Right lobe of liver (tissue), 6 donors: ENCODE measurements around the gene ARHGEF10L. TPM values are rescaled to one million over a fixed set of nuclear protein-coding genes. Genes with fewer than 3 reads are reported as not detected.

Source experiments
- ATAC-seq, 4 donors: fragments of 200-7000 bp; cut with Tn5 transposase; one replicate each; pipeline ENCODE4 v1.9.1; 2020; ENCODE audit warnings: mild to moderate bottlenecking in 4 of 4, moderate library complexity in 4 of 4
- DNase-seq, 3 donors: peaks; one replicate each; pipeline ENCODE4 v3.0.0-alpha.2; 2020
- H3K27ac ChIP-seq, 3 donors: fragments of 200-600 bp; one replicate each; pipeline ENCODE4 v1.8.0; 2022
- H3K27me3 ChIP-seq, 2 donors: fragments of 200-600 bp; one replicate each; pipeline ENCODE4 v1.8.0; 2022
- H3K36me3 ChIP-seq, 4 donors: fragments of 200-600 bp; sonication (generic) in 1 of 4; one replicate each; pipeline versions ENCODE4 v1.5.1 to v1.8.0; 2017 to 2022; ENCODE audit warnings: control low read depth in 1 of 4
- H3K4me1 ChIP-seq, 4 donors: fragments of 200-600 bp; sonication (generic) in 1 of 4; one replicate each; pipeline versions ENCODE4 v1.5.1 to v1.8.0; 2017 to 2022; ENCODE audit warnings: control low read depth in 1 of 4
- H3K4me3 ChIP-seq, 3 donors: fragments of 200-600 bp; one replicate each; pipeline ENCODE4 v1.8.0; 2022
- H3K9me3 ChIP-seq, 4 donors: fragments of 200-600 bp; sonication (generic) in 1 of 4; one replicate each; pipeline versions ENCODE4 v1.5.1 to v1.8.0; 2017 to 2022; ENCODE audit warnings: control low read depth in 1 of 4
- POLR2A ChIP-seq: fragments of 450-650 bp; IDR thresholded peaks from one replicate; pipeline ENCODE4 v1.6.1; 2017; ENCODE audit warnings: antibody characterized with exemption, mild to moderate bottlenecking
- WGBS: methylation state at CpG from one replicate; pipeline ENCODE4 v1.1.6; 2018; ENCODE audit warnings: low coverage, low lambda C conversion rate; ENCODE audit not compliant: insufficient coverage; ENCODE audit errors: missing lambda C conversion rate; 5-methylcytosine and 5-hydroxymethylcytosine counted together
- intact Hi-C, 2 donors: fragments of 100-400 bp; cut with DNase I; formaldehyde crosslinking; loops; one replicate each; pipeline versions ENCODE4 v1.11.2 to v1.14.1; 2022
- total RNA-seq, 6 experiments: library from RNA; depleted of rRNA in 2 of 6; stranded (reverse); fragments of >200 nt in 2 of 6; fragmentation: NEBNext Ultra II Directional in 3 of 6; extraction: Animal tissue kit (Norgen Biotek cat#: 25700) in 3 of 6; gene quantifications; one replicate each; pipeline versions ENCODE4 v1.1.0 to v1.2.4, GENCODE V29; 2016 to 2023
- TF ChIP-seq, protein P1 (sequence below), 4 donors: fragments of 200-600 bp in 3 of 4; fragments of 450-650 bp in 1 of 4; IDR thresholded peaks; one replicate each; pipeline versions ENCODE4 v1.5.1 to v1.8.0; 2016 to 2022; ENCODE audit warnings: antibody characterized with exemption in 4 of 4, mild to moderate bottlenecking in 2 of 4
- donor health status: DM: no; HTN: yes; CAD: no.
- donor health status: DM: no; HTN: no; CAD: no.
- donor health status: DM: no; HTN: no; CAD: no.
- donor health status: DM: no; HTN: yes; CAD: no.
- donor health status: DM: no; HTN: yes; CAD: no.

ARHGEF10L gene
- total RNA-seq, 6 experiments from 2014 or later, result 59.7 to 124 (median 87.4) TPM

DNA sequence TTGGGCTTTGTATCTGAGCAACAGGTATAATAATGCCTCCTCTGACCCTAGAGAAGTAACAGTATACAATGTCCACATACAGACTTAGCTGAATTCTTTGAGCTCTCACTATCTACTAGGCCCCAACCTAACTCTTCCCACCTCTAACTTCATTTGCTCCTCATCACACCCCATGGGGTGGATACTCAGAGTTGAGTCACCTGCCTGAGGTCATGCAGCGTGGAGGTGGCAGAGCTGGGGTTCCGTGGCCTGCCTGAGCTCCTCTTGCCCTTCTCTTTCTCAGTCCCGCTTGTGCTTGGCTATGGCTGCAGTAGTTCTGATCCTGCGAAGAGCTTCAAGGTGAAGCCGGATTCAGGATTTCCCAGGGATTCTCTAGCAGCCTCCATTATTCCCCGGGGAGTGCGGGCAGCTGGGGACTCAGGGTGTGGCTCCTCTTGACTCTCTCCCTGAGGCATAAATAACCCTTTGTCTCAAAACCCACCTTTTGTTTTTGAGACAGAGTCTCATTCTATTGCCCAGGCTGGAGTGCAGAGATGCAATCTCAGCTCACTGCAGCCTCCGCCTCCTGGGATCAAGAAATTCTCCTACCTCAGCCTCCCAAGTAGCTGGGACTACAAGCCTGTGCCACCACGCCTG is 185.7 kb downstream of the ARHGEF10L start:
- Histone ChIP-seq H3K4me3 (no peak overlapping the region), H3K4me1 (no peaks in the 10 kb centered on the region), H3K36me3 (no peaks in the 10 kb centered on the region), H3K27me3 (no peaks in the 10 kb centered on the region), H3K9me3 (no peaks in the 10 kb centered on the region), H3K27ac (no peak overlapping the region)
- DNase-seq (no peak), ATAC-seq (no peak)
- intact Hi-C loops, result no loop called here
- TF ChIP-seq, protein P1, sequence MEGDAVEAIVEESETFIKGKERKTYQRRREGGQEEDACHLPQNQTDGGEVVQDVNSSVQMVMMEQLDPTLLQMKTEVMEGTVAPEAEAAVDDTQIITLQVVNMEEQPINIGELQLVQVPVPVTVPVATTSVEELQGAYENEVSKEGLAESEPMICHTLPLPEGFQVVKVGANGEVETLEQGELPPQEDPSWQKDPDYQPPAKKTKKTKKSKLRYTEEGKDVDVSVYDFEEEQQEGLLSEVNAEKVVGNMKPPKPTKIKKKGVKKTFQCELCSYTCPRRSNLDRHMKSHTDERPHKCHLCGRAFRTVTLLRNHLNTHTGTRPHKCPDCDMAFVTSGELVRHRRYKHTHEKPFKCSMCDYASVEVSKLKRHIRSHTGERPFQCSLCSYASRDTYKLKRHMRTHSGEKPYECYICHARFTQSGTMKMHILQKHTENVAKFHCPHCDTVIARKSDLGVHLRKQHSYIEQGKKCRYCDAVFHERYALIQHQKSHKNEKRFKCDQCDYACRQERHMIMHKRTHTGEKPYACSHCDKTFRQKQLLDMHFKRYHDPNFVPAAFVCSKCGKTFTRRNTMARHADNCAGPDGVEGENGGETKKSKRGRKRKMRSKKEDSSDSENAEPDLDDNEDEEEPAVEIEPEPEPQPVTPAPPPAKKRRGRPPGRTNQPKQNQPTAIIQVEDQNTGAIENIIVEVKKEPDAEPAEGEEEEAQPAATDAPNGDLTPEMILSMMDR (IDR thresholded peaks at IDR 0.05), result no peak
- no peak for TF ChIP-seq POLR2A
- WGBS, result 77% methylated on average over 4 of the region's 9 CpGs

GRCh38 chr1:17725811-17726582 is 186.5 kb downstream of the ARHGEF10L start:
- H3K36me3 ChIP-seq, result no peaks in the 10 kb centered on the region
- WGBS, result 67% methylated on average over 4 of the region's 7 CpGs
- intact Hi-C loops, result no loop called here
- ATAC-seq, result no peak
- H3K9me3 ChIP-seq, result no peaks in the 10 kb centered on the region
- H3K4me3 ChIP-seq, result no peak overlapping the region
- no peak for DNase-seq
- TF ChIP-seq, protein P1 (IDR thresholded peaks at IDR 0.05), result no peak
- TF ChIP-seq POLR2A, result no peak
- no peaks in the 10 kb centered on the region for H3K4me1 ChIP-seq
- H3K27ac ChIP-seq, result no peak overlapping the region
- H3K27me3 ChIP-seq, result no peaks in the 10 kb centered on the region

- no peaks in the 10 kb centered on the region for H3K4me1 ChIP-seq
Measured at GRCh38 chr1:17728123-17728712, 188.7 kb downstream of the ARHGEF10L start.

DNA sequence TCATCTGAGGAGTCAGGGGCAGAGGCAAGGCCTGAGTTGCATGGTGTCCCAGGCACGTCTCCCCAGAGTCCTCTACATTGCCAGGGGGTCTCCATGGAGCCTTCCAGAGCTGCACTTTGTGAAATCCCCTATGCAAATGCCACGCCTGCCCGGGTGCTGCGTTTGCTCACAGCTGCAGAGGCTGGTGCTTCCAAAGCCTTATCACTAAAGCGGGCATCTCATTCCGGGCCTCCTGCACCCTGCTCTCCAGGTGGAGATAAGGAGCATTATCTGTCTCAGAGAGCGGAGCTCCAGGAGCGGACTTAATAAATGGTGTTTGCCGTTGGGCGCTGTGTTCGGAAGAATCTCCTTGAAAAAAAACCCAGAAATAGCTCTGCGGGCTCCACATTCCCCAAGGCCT is 189.8 kb downstream of the ARHGEF10L start:
- 53% methylated on average over 3 of the region's 12 CpGs for WGBS
- intact Hi-C loops, result no loop called here
- H3K27me3 ChIP-seq, result no peaks in the 10 kb centered on the region
- DNase-seq (no peak), ATAC-seq (no peak)
- H3K4me3 ChIP-seq, result no peak overlapping the region
- no peaks in the 10 kb centered on the region for H3K9me3 ChIP-seq
- TF ChIP-seq, protein P1 (IDR thresholded peaks at IDR 0.05), result no peak
- no peak for TF ChIP-seq POLR2A
- H3K36me3 ChIP-seq, result no peaks in the 10 kb centered on the region
- H3K4me1 ChIP-seq, result no peaks in the 10 kb centered on the region
- H3K27ac ChIP-seq, result no peak overlapping the region

More at GRCh38 chr1:17728123-17728712, 188.7 kb downstream of the ARHGEF10L start:
- intact Hi-C loops, result no loop called here
- TF ChIP-seq, protein P1 (IDR thresholded peaks at IDR 0.05), result no peak
- TF ChIP-seq POLR2A, result no peak
- Histone ChIP-seq H3K4me3 (no peak overlapping the region), H3K27ac (no peak overlapping the region), H3K9me3 (no peaks in the 10 kb centered on the region), H3K27me3 (no peaks in the 10 kb centered on the region), H3K36me3 (no peaks in the 10 kb centered on the region)
- 68% methylated on average over 3 of the region's 6 CpGs for WGBS
- no peak for DNase-seq
- no peak for ATAC-seq
